ENCODE data around the gene INTS1. TPM values are rescaled to one million over a fixed set of nuclear protein-coding genes. Genes with fewer than 3 reads are reported as not detected.

Gene INTS1
- total and polyA plus RNA-seq, 2 of the 4 experiments (the other 2 are of a cell fraction): 9.3 to 40.1 TPM

GRCh38 chr7:1536743-1537534 lies 32.8 kb upstream of the INTS1 start:
- H3K4me1 ChIP-seq (ENCODE audit: control insufficient read depth, insufficient read depth, low read length): peaks cover 36% of the 10 kb centered on the region
- TF ChIP-seq FOS (IDR thresholded peaks at IDR 0.05; ENCODE audit: low read depth, low read length) (peak; percentile 100), BHLHE40 (IDR thresholded peaks at IDR 0.05; ENCODE audit: low read depth, low read length) (peak; percentile 69), RFX5 (IDR thresholded peaks at IDR 0.05; ENCODE audit: low read depth, low read length) (no peak), CHD1 (IDR thresholded peaks at IDR 0.05; ENCODE audit: low read depth, low read length) (no peak; the same call in none of the 2 replicates), NFE2L2 (IDR thresholded peaks at IDR 0.05; ENCODE audit: low read depth, low read length) (0 out of 2 replicates have a peak, but pooled peaks have one; percentile 5), RAD21 (IDR thresholded peaks at IDR 0.05; ENCODE audit: low read length) (no peak), POLR2A (IDR thresholded peaks at IDR 0.05; ENCODE audit: low read depth, low read length) (no peak), CEBPB (IDR thresholded peaks at IDR 0.05; ENCODE audit: low read depth, low read length) (no peak), MXI1 (IDR thresholded peaks at IDR 0.05; ENCODE audit: borderline replicate concordance, low read depth, low read length) (peak; percentile 26; the same call in 1 of the 2 replicates), MAFK (IDR thresholded peaks at IDR 0.05; ENCODE audit: low read depth, low read length) (no peak), ELK1 (IDR thresholded peaks at IDR 0.05; ENCODE audit: borderline replicate concordance, low read depth, low read length) (no peak), RCOR1 (IDR thresholded peaks at IDR 0.05; ENCODE audit: insufficient replicate concordance, low read length) (no peak)
- TF ChIP-seq, protein P1, sequence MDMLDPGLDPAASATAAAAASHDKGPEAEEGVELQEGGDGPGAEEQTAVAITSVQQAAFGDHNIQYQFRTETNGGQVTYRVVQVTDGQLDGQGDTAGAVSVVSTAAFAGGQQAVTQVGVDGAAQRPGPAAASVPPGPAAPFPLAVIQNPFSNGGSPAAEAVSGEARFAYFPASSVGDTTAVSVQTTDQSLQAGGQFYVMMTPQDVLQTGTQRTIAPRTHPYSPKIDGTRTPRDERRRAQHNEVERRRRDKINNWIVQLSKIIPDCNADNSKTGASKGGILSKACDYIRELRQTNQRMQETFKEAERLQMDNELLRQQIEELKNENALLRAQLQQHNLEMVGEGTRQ (IDR thresholded peaks at IDR 0.05; ENCODE audit: low read depth, low read length): peak; percentile 3; the same call in 1 of the 2 replicates
- TF ChIP-seq, protein P2, sequence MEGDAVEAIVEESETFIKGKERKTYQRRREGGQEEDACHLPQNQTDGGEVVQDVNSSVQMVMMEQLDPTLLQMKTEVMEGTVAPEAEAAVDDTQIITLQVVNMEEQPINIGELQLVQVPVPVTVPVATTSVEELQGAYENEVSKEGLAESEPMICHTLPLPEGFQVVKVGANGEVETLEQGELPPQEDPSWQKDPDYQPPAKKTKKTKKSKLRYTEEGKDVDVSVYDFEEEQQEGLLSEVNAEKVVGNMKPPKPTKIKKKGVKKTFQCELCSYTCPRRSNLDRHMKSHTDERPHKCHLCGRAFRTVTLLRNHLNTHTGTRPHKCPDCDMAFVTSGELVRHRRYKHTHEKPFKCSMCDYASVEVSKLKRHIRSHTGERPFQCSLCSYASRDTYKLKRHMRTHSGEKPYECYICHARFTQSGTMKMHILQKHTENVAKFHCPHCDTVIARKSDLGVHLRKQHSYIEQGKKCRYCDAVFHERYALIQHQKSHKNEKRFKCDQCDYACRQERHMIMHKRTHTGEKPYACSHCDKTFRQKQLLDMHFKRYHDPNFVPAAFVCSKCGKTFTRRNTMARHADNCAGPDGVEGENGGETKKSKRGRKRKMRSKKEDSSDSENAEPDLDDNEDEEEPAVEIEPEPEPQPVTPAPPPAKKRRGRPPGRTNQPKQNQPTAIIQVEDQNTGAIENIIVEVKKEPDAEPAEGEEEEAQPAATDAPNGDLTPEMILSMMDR (conservative IDR thresholded peaks at IDR 0.05; ENCODE audit: low read depth, low read length): no peak

More at GRCh38 chr7:1536743-1537534, 32.8 kb upstream of the INTS1 start:
- H4K20me1 ChIP-seq (ENCODE audit: insufficient read depth, low read length): peaks cover 50% of the 10 kb centered on the region
- H4K91ac ChIP-seq (ENCODE audit: insufficient read depth, low read depth, low read length): peak overlapping the region; percentile 99
- peak overlapping the region; percentile 100 for H2AK9ac ChIP-seq (replicated peaks; ENCODE audit: low read depth, low read length, poor library complexity)
- POLR2A ChIA-PET (ENCODE audit: unreplicated experiment): no interaction called here
- CTCF ChIA-PET: interaction anchor here (0.6 kb wide), 1 partner anchor 32 kb away, joined by 3 read pairs; no protein-coding TSS in a partner anchor
- peak overlapping the region; percentile 83 for H3K18ac ChIP-seq (ENCODE audit: low read depth, low read length)
- H3K4me2 ChIP-seq (ENCODE audit: low read depth, low read length): peak overlapping the region; percentile 82
- peak overlapping the region; percentile 99 for H2AK5ac ChIP-seq (ENCODE audit: low read depth, low read length)
- peak overlapping the region; percentile 99 for H3K4ac ChIP-seq (ENCODE audit: low read depth, low read length)
- H2BK120ac ChIP-seq (ENCODE audit: low read depth, low read length): peak overlapping the region; percentile 97
- peak overlapping the region; percentile 64 for H3K9ac ChIP-seq (ENCODE audit: low read depth, low read length)
- H2BK5ac ChIP-seq (ENCODE audit: low read depth, low read length, poor library complexity, severe bottlenecking): peak overlapping the region; percentile 99
- H4K5ac ChIP-seq (ENCODE audit: low read depth, low read length): peak overlapping the region; percentile 72
- peak overlapping the region; percentile 98 for H3K23ac ChIP-seq (ENCODE audit: low read depth, low read length)
- H2BK20ac ChIP-seq (ENCODE audit: low read depth, low read length): peak overlapping the region; percentile 89
- peaks cover 0 to 65% of the 10 kb centered on the region in 2 experiments; a peak in 3 of 4 replicates for H3K79me1 ChIP-seq (ENCODE audit: low read depth in 1 of 2, low read length in 2 of 2)
- peak overlapping the region; percentile 97 for H3K14ac ChIP-seq (replicated peaks; ENCODE audit: low read depth, low read length)
- peak overlapping the region; percentile 96 for H3K27ac ChIP-seq (ENCODE audit: insufficient read depth, low read length)
- H2BK15ac ChIP-seq (ENCODE audit: low read depth, low read length): peak overlapping the region; percentile 94; the same call in 2 of the 3 replicates
- H3K36me3 ChIP-seq (ENCODE audit: control insufficient read depth, insufficient read depth, low read length): peaks cover 24% of the 10 kb centered on the region
- BruUV-seq (replicated peaks): no TSS peak
- peak; percentile 74 for ATAC-seq (ENCODE audit: low read depth)
- DNase-seq: peak; percentile 99
- H3K27me3 ChIP-seq (ENCODE audit: control insufficient read depth, insufficient read depth, low read length): no peaks in the 10 kb centered on the region
- intact Hi-C loops (cut with micrococcal nuclease): loop anchor here (2.0 to 5.0 kb wide), 2 partner anchors 34 to 35 kb away; partner anchors contain the start of genes INTS1 and PSMG3
- WGBS, 2 experiments (ENCODE audit: extremely low coverage in 2 of 2, insufficient read length in 1 of 2): 6% methylated on average over 29 of the region's 52 CpGs; no CpG with 5 or more reads in 1 of the 2 experiments
- H2AFZ ChIP-seq (replicated peaks; ENCODE audit: low read length, poor library complexity): peak overlapping the region; percentile 88
- peak overlapping the region; percentile 86 for H3K56ac ChIP-seq (ENCODE audit: extremely low read depth, insufficient read depth, low read length)
- in situ Hi-C loops (cut with MboI; ENCODE audit: low sequenced_read_pairs): no loop called here
- dilution Hi-C loops (cut with HindIII; ENCODE audit: low sequenced_read_pairs, unreplicated experiment): no loop called here
- H3K9me1 ChIP-seq (ENCODE audit: insufficient read depth, low read length): peaks cover 13% of the 10 kb centered on the region
- peak overlapping the region; percentile 41 for H3K4me3 ChIP-seq (ENCODE audit: insufficient read depth, low read depth, low read length)
- no peaks in the 10 kb centered on the region for H3K9me3 ChIP-seq (ENCODE audit: control insufficient read depth, insufficient read depth, low read length)
- H4K8ac ChIP-seq (ENCODE audit: low read depth in 2 of 2, low read length in 2 of 2): peak overlapping the region; percentile 83 to 89

All from IMR-90 (cell line).